ENCODE results near the gene DRC3. TPM values are rescaled to one million over a fixed set of nuclear protein-coding genes. Genes with fewer than 3 reads are reported as not detected.

The DRC3 gene
- total RNA-seq, 1 donor from 2014 or later: 3.3 TPM

DNA sequence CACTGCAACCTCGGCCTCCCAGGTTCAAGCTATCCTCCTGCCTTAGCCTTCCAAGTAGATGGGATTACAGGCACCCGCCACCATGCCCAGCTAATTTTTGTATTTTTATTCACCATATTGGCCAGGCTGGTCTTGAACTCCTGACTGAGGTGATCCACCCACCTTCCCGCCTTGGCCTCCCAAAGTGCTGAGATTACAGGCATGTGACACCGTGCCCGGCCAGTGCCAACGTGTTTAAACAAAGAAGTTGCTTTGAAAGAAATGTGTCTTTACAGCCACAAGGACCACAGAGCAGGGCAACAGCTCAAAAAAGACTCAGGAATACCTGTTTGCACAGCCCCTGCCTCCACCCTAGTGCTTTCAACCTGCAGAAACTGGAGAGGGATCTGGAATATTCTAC is 41.3 kb downstream of the DRC3 start:
- Histone ChIP-seq H3K9me3 (no peaks in the 10 kb centered on the region), H3K4me1 (no peaks in the 10 kb centered on the region), H3K27me3 (no peaks in the 10 kb centered on the region), H3K27ac (no peak overlapping the region), H3K4me3 (no peak overlapping the region), H3K36me3 (peaks cover 19% of the 10 kb centered on the region)
- TF ChIP-seq, protein P1, sequence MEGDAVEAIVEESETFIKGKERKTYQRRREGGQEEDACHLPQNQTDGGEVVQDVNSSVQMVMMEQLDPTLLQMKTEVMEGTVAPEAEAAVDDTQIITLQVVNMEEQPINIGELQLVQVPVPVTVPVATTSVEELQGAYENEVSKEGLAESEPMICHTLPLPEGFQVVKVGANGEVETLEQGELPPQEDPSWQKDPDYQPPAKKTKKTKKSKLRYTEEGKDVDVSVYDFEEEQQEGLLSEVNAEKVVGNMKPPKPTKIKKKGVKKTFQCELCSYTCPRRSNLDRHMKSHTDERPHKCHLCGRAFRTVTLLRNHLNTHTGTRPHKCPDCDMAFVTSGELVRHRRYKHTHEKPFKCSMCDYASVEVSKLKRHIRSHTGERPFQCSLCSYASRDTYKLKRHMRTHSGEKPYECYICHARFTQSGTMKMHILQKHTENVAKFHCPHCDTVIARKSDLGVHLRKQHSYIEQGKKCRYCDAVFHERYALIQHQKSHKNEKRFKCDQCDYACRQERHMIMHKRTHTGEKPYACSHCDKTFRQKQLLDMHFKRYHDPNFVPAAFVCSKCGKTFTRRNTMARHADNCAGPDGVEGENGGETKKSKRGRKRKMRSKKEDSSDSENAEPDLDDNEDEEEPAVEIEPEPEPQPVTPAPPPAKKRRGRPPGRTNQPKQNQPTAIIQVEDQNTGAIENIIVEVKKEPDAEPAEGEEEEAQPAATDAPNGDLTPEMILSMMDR (IDR thresholded peaks at IDR 0.05): no peak
- no peak for ATAC-seq
- intact Hi-C loops (cut with DNase I): no loop called here
- no peak for DNase-seq

DNA sequence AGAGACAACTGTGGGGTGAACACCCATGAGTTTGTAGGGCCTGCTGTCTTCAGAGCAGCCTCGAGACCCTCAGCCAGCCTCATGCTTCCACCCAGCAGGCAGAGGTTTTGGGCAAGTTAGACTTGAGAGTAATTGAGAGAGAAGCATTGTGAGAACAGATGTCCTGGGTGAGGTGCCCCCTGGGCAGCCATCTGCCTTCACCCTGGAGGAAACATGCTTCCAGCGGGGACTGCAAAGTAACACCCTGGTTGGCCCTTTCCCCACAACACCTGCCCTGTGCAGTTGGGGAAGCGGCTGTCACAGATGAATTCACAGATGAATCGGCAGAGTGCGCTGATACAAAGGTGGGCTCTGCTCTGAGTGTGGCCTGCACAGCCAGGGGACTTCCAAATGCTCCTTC is 42.9 kb downstream of the DRC3 start:
- intact Hi-C loops (cut with DNase I): no loop called here
- Histone ChIP-seq H3K36me3 (peaks cover 19% of the 10 kb centered on the region), H3K27me3 (no peaks in the 10 kb centered on the region), H3K9me3 (no peaks in the 10 kb centered on the region), H3K27ac (no peak overlapping the region), H3K4me1 (no peaks in the 10 kb centered on the region), H3K4me3 (no peak overlapping the region)
- ATAC-seq: no peak
- TF ChIP-seq, protein P1 (IDR thresholded peaks at IDR 0.05): no peak
- no peak for DNase-seq

DNA sequence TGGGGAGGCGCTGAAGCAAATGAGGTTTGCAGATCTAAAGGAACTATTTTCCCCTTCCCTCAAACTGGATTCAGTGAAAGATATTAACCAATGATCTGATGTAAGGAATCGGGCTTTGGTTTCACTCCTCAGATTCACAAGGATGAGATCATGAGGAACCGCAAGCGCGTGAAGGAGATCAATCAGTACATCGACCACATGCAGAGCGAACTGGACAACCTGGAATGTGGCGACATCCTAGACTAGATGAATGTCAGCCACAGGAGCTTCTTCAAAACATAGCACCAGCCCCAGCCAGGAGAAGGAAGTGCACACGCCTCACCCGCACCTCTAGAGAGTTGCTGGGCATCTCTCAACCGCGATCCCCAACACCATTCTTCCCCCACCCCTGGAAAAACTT is 43.8 kb downstream of the DRC3 start:
- H3K27me3 ChIP-seq: no peaks in the 10 kb centered on the region
- no peaks in the 10 kb centered on the region for H3K4me1 ChIP-seq
- TF ChIP-seq, protein P1 (IDR thresholded peaks at IDR 0.05): no peak
- H3K27ac ChIP-seq: no peak overlapping the region
- peaks cover 22% of the 10 kb centered on the region for H3K36me3 ChIP-seq
- DNase-seq (no peak), ATAC-seq (no peak)
- no peak overlapping the region for H3K4me3 ChIP-seq
- intact Hi-C loops (cut with DNase I): no loop called here
- no peaks in the 10 kb centered on the region for H3K9me3 ChIP-seq

DNA sequence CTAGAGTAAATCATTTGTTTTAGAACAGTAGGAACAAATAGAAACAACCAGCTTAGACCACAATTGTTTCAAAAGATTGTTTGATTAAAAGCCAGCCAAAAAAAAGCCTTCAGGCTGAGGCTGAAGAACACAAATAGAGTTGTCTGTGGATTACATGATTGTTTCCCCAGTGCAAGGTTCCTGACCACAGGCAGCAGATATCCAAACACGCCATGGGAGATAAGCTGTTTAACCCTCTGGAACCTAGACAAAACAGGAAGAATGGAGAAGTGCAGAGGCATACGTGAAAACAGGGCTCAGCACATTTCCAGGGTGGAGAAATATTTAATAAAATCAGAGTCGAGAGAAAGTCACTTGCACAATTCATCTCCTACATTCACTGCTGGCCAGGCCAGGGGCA is 45.3 kb downstream of the DRC3 start:
- no peaks in the 10 kb centered on the region for H3K27me3 ChIP-seq
- no peak overlapping the region for H3K4me3 ChIP-seq
- H3K9me3 ChIP-seq: no peaks in the 10 kb centered on the region
- DNase-seq (no peak), ATAC-seq (no peak)
- intact Hi-C loops (cut with DNase I): no loop called here
- peaks cover 28% of the 10 kb centered on the region for H3K36me3 ChIP-seq
- no peaks in the 10 kb centered on the region for H3K4me1 ChIP-seq
- H3K27ac ChIP-seq: no peak overlapping the region
- TF ChIP-seq, protein P1 (IDR thresholded peaks at IDR 0.05): no peak

DNA sequence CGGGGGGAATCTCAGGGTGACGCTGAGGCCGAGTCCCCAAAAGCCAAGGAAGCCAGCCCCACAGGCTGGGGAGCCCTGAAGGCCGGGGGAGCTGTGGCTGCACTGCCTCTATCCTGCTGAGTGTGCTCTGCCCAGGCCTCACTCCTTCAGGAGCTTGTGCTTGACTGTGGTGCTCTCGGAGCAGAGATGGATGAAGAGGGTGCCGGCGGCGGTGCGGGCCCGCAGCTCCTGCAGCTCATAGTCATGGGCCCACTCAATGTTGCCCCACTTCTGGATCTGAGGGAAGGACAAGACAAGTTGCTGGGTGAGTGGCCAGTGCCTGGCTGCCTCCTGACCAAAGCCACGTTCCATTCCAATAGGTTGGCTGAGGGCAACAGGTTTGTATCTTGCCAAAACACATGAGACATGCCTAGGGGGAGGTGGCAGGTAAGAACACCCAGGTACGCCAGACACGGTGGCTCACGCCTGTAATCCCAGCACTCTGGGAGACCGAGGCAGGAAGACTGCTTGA is 45.8 kb downstream of the DRC3 start:
- H3K36me3 ChIP-seq: peaks cover 28% of the 10 kb centered on the region
- TF ChIP-seq, protein P1 (IDR thresholded peaks at IDR 0.05): no peak
- intact Hi-C loops (cut with DNase I): no loop called here
- H3K27me3 ChIP-seq: no peaks in the 10 kb centered on the region
- H3K4me3 ChIP-seq: no peak overlapping the region
- no peak overlapping the region for H3K27ac ChIP-seq
- no peak for ATAC-seq
- no peaks in the 10 kb centered on the region for H3K9me3 ChIP-seq
- peak; percentile 48 for DNase-seq
- no peaks in the 10 kb centered on the region for H3K4me1 ChIP-seq

DNA sequence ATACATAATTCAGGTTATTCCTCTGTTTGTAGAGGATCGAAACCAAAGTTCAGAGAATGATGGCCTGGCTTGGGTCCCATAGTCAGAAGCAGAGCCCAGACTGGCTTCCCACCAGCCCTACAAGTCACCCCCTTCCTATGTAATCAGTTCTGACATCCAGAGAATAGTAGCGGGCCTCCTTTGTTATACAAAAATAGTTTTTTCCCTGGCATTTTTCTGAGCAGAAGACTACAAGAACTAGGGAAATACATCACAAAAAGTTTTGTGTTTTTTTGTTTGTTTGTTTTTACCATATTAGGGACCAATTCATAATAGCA is 47.1 kb downstream of the DRC3 start:
- ATAC-seq: no peak
- Histone ChIP-seq H3K27ac (no peak overlapping the region), H3K36me3 (peaks cover 28% of the 10 kb centered on the region), H3K9me3 (no peaks in the 10 kb centered on the region), H3K4me3 (no peak overlapping the region), H3K27me3 (no peaks in the 10 kb centered on the region), H3K4me1 (no peaks in the 10 kb centered on the region)
- intact Hi-C loops (cut with DNase I): no loop called here
- TF ChIP-seq, protein P1 (IDR thresholded peaks at IDR 0.05): no peak
- DNase-seq: no peak

Data from upper lobe of right lung (tissue), 1 donor.